ENCODE results near the gene RPL3. TPM values are rescaled to one million over a fixed set of nuclear protein-coding genes. Genes with fewer than 3 reads are reported as not detected.

Gene RPL3
- total and polyA plus RNA-seq, 2 donors (not counting 1 experiment from before 2014, with no cell fraction given) = 2,627 to 2,862 TPM

DNA sequence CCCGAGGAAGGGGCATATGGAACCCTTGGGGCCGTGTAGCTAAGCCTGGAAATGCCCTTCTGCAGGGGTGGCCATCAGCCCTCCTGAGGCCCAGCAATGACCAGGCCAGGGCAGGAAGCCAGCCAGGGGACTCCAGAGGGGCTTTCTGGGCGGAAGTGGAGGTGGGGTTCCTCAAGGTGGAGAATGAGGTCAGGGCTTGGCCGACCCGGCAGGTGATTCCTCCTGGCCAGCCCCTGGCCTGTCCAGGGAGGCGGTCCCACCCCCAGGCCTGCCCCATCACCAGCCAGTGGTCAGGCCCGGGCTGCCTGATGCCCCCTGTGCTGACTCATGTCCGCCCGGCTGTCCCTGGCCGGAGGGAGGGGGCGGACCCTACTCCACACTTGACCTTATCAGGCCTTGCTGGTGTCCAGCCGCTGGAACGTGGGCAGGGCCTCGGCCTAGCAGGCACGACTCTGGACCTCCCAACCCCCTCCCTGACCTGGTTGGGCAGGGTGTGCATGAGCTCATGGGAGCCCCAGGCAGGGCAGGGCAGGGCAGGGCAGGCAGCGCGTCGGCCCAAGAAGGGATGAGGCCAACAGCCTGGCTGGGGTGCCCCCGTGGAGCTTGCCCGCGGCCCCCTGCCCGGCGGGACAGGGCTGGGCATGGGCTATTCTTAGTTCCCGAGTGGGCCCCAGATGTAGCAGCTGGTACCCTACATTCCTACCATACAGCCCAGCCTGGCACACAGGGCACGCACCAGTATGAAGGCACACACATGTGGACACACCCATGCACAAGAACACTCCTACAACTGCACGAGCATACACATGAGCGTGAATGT is 35.9 kb downstream of the RPL3 start:
- Histone ChIP-seq H3K4me2 (ENCODE audit: extremely low read depth, insufficient read depth, low read length) (no peak overlapping the region), H2AFZ (ENCODE audit: low read length) (no peak overlapping the region), H3K9ac (ENCODE audit: insufficient read depth, low read length) (no peak overlapping the region), H3K27me3 (ENCODE audit: control insufficient read depth, insufficient read depth, low read length) (no peaks in the 10 kb centered on the region), H3K79me2 (ENCODE audit: control insufficient read depth, insufficient read depth, low read length) (no peaks in the 10 kb centered on the region), H3K4me1 (ENCODE audit: control insufficient read depth, extremely low read depth, insufficient read depth, low read length) (no peaks in the 10 kb centered on the region), H4K20me1 (ENCODE audit: control insufficient read depth, extremely low read depth, insufficient read depth, low read length) (no peaks in the 10 kb centered on the region), H3K4me3 (replicated peaks in 1 of 4; ENCODE audit: control extremely low read depth in 1 of 4, insufficient read depth in 1 of 4, low read depth in 3 of 4, low read length in 4 of 4) (no peak overlapping the region), H3K9me3 (ENCODE audit: control insufficient read depth, insufficient read depth, low read depth, low read length) (no peaks in the 10 kb centered on the region), H3K36me3 (ENCODE audit: control insufficient read depth, insufficient read depth, low read length) (no peaks in the 10 kb centered on the region), H3K27ac (ENCODE audit: insufficient read depth, low read length) (no peak overlapping the region)
- peak; percentile 31 to 76 for DNase-seq (ENCODE audit: low read depth in 2 of 2)
- TF ChIP-seq EZH2 (IDR thresholded peaks at IDR 0.05; ENCODE audit: low read length, missing control alignments) = no peak
- TF ChIP-seq, protein P1, sequence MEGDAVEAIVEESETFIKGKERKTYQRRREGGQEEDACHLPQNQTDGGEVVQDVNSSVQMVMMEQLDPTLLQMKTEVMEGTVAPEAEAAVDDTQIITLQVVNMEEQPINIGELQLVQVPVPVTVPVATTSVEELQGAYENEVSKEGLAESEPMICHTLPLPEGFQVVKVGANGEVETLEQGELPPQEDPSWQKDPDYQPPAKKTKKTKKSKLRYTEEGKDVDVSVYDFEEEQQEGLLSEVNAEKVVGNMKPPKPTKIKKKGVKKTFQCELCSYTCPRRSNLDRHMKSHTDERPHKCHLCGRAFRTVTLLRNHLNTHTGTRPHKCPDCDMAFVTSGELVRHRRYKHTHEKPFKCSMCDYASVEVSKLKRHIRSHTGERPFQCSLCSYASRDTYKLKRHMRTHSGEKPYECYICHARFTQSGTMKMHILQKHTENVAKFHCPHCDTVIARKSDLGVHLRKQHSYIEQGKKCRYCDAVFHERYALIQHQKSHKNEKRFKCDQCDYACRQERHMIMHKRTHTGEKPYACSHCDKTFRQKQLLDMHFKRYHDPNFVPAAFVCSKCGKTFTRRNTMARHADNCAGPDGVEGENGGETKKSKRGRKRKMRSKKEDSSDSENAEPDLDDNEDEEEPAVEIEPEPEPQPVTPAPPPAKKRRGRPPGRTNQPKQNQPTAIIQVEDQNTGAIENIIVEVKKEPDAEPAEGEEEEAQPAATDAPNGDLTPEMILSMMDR (conservative IDR thresholded peaks at IDR 0.05 in 1 of 2, IDR thresholded peaks at IDR 0.05 in 1 of 2; ENCODE audit: low read depth in 1 of 2, low read length in 2 of 2) = no peak

DNA sequence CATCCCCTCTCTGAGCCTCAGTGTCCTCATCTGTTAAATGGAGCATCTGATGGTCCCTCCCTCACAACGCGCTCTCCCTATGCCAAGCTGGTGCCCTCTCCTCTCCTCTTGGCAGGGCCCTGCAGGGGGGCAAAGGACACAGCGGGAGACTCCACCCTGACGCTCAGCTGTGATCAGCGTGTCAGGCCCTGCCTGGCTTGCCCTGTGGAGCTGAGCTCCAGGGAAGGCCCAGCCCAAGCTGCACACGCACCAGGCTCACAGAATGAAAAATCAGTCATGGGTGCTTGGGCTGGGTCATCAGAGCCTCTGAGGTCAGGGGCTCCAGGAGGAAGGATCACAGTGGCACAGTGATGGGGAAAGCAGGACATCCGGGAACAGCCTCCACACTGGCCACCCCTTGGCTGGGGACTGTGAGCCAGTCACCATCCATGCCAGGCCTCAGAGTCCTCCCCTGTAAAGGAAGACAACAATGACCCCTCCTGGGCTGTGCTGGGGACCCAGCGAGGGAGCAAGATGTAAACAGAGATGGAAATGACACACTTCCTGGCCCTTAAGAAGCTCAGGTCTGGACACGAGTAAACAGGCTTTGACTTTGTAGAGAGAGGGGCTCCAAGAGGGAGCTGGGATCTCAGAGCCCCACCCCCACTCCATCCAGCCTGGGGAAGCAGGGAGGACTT is 36.6 kb downstream of the RPL3 start:
- Histone ChIP-seq H2AFZ (ENCODE audit: low read length) (no peak overlapping the region), H3K27me3 (ENCODE audit: control insufficient read depth, insufficient read depth, low read length) (no peaks in the 10 kb centered on the region), H3K27ac (ENCODE audit: insufficient read depth, low read length) (no peak overlapping the region), H3K79me2 (ENCODE audit: control insufficient read depth, insufficient read depth, low read length) (no peaks in the 10 kb centered on the region), H3K36me3 (ENCODE audit: control insufficient read depth, insufficient read depth, low read length) (no peaks in the 10 kb centered on the region), H3K9me3 (ENCODE audit: control insufficient read depth, insufficient read depth, low read depth, low read length) (no peaks in the 10 kb centered on the region), H3K4me2 (ENCODE audit: extremely low read depth, insufficient read depth, low read length) (no peak overlapping the region), H3K4me3 (replicated peaks in 1 of 4; ENCODE audit: control extremely low read depth in 1 of 4, insufficient read depth in 1 of 4, low read depth in 3 of 4, low read length in 4 of 4) (no peak overlapping the region), H4K20me1 (ENCODE audit: control insufficient read depth, extremely low read depth, insufficient read depth, low read length) (no peaks in the 10 kb centered on the region), H3K4me1 (ENCODE audit: control insufficient read depth, extremely low read depth, insufficient read depth, low read length) (peaks cover 6% of the 10 kb centered on the region), H3K9ac (ENCODE audit: insufficient read depth, low read length) (no peak overlapping the region)
- no peak for DNase-seq (ENCODE audit: low read depth in 2 of 2)
- TF ChIP-seq EZH2 (IDR thresholded peaks at IDR 0.05; ENCODE audit: low read length, missing control alignments) = no peak
- TF ChIP-seq, protein P1 (conservative IDR thresholded peaks at IDR 0.05 in 1 of 2, IDR thresholded peaks at IDR 0.05 in 1 of 2; ENCODE audit: low read depth in 1 of 2, low read length in 2 of 2) = no peak

DNA sequence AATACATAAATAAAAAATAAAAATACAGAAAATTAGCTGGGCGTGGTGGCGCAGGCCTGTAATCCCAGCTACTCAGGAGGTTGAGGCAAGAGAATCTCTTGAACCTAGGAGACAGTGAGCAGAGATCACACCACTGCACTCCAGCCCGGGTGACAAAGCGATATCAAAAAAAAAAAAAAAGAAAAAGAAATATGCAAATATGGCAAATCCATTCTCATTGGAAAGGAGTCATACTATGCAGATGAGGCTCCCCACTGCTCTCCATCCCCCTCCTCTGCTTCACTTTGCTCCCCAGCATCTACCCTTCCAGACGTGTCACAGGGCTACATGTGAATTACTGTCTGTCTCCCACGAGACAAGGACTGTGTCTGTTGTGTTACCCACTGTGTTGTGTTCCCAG is 38.3 kb downstream of the RPL3 start:
- DNase-seq (ENCODE audit: low read depth in 2 of 2) = no peak
- Histone ChIP-seq H3K79me2 (ENCODE audit: control insufficient read depth, insufficient read depth, low read length) (no peaks in the 10 kb centered on the region), H3K9me3 (ENCODE audit: control insufficient read depth, insufficient read depth, low read depth, low read length) (no peaks in the 10 kb centered on the region), H3K4me1 (ENCODE audit: control insufficient read depth, extremely low read depth, insufficient read depth, low read length) (peaks cover 8% of the 10 kb centered on the region), H3K27me3 (ENCODE audit: control insufficient read depth, insufficient read depth, low read length) (no peaks in the 10 kb centered on the region), H2AFZ (ENCODE audit: low read length) (no peak overlapping the region), H4K20me1 (ENCODE audit: control insufficient read depth, extremely low read depth, insufficient read depth, low read length) (no peaks in the 10 kb centered on the region), H3K9ac (ENCODE audit: insufficient read depth, low read length) (no peak overlapping the region), H3K27ac (ENCODE audit: insufficient read depth, low read length) (no peak overlapping the region), H3K4me2 (ENCODE audit: extremely low read depth, insufficient read depth, low read length) (no peak overlapping the region), H3K36me3 (ENCODE audit: control insufficient read depth, insufficient read depth, low read length) (no peaks in the 10 kb centered on the region), H3K4me3 (replicated peaks in 1 of 4; ENCODE audit: control extremely low read depth in 1 of 4, insufficient read depth in 1 of 4, low read depth in 3 of 4, low read length in 4 of 4) (no peak overlapping the region)
- TF ChIP-seq, protein P1 (conservative IDR thresholded peaks at IDR 0.05 in 1 of 2, IDR thresholded peaks at IDR 0.05 in 1 of 2; ENCODE audit: low read depth in 1 of 2, low read length in 2 of 2) = no peak
- TF ChIP-seq EZH2 (IDR thresholded peaks at IDR 0.05; ENCODE audit: low read length, missing control alignments) = no peak

Data from fibroblast of lung (primary cell).